Measurements from ENCODE around the gene CREB3. TPM values are rescaled to one million over a fixed set of nuclear protein-coding genes. Genes with fewer than 3 reads are reported as not detected.

CREB3 gene
- total and polyA plus RNA-seq, 4 donors: 9.2 to 21.4 (median 18.1) TPM

DNA sequence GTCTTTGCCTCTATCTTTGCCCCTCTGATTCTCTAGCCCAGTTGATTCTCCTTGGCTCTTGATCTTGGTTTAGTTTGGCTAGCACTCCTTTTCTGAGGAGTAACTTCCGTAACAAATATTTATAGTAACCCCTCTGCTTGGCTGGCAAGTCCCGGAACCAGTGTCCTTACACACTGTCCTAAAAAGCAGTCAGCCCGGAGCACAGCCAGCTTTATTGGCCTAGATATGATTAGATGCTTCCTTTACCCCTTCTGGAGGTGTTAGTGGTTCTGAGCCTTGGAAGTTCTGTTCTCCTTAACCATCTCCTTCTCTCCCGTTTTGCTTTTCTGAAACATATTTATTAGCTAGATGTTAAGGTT, 38.6 kb downstream of the CREB3 start:
- Histone ChIP-seq H3K9ac (ENCODE audit: low read depth in 1 of 2, low read length in 2 of 2) (peak overlapping the region in 1 of 2 donors; percentile 36), H3K4me3 (ENCODE audit: low read depth in 1 of 3, low read length in 3 of 3) (no peak overlapping the region), H3K27ac (ENCODE audit: low read depth in 1 of 2, low read length in 2 of 2) (peak overlapping the region in 1 of 2 donors; percentile 8), H3K27me3 (ENCODE audit: control insufficient read depth in 4 of 4, insufficient read depth in 4 of 4, low read length in 3 of 4) (no peaks in the 10 kb centered on the region), H3K4me1 (ENCODE audit: control insufficient read depth in 4 of 4, insufficient read depth in 4 of 4, low read length in 3 of 4) (peaks cover 2 to 32% (median 23%) of the 10 kb centered on the region in 4 donors), H3K36me3 (ENCODE audit: control insufficient read depth in 4 of 4, insufficient read depth in 3 of 4, low read depth in 1 of 4, low read length in 3 of 4) (no peaks in the 10 kb centered on the region), H3K9me3 (ENCODE audit: control insufficient read depth in 4 of 4, low read length in 3 of 4) (no peaks in the 10 kb centered on the region)
- WGBS: 10% methylated on average over 4 of the region's 4 CpGs
- DNase-seq (ENCODE audit: low spot score): no peak
- TF ChIP-seq FOXA1 (IDR thresholded peaks at IDR 0.05) (no peak), YY1 (IDR thresholded peaks at IDR 0.05) (no peak), HNF4A (conservative IDR thresholded peaks at IDR 0.05) (no peak), NR2F2 (IDR thresholded peaks at IDR 0.05) (peak; percentile 31), RXRA (IDR thresholded peaks at IDR 0.05) (no peak), FOXA2 (IDR thresholded peaks at IDR 0.05) (no peak), SP1 (IDR thresholded peaks at IDR 0.05) (peak; percentile 34)
- TF ChIP-seq, protein P1, sequence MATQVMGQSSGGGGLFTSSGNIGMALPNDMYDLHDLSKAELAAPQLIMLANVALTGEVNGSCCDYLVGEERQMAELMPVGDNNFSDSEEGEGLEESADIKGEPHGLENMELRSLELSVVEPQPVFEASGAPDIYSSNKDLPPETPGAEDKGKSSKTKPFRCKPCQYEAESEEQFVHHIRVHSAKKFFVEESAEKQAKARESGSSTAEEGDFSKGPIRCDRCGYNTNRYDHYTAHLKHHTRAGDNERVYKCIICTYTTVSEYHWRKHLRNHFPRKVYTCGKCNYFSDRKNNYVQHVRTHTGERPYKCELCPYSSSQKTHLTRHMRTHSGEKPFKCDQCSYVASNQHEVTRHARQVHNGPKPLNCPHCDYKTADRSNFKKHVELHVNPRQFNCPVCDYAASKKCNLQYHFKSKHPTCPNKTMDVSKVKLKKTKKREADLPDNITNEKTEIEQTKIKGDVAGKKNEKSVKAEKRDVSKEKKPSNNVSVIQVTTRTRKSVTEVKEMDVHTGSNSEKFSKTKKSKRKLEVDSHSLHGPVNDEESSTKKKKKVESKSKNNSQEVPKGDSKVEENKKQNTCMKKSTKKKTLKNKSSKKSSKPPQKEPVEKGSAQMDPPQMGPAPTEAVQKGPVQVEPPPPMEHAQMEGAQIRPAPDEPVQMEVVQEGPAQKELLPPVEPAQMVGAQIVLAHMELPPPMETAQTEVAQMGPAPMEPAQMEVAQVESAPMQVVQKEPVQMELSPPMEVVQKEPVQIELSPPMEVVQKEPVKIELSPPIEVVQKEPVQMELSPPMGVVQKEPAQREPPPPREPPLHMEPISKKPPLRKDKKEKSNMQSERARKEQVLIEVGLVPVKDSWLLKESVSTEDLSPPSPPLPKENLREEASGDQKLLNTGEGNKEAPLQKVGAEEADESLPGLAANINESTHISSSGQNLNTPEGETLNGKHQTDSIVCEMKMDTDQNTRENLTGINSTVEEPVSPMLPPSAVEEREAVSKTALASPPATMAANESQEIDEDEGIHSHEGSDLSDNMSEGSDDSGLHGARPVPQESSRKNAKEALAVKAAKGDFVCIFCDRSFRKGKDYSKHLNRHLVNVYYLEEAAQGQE (IDR thresholded peaks at IDR 0.05): no peak
- TF ChIP-seq, protein P2, sequence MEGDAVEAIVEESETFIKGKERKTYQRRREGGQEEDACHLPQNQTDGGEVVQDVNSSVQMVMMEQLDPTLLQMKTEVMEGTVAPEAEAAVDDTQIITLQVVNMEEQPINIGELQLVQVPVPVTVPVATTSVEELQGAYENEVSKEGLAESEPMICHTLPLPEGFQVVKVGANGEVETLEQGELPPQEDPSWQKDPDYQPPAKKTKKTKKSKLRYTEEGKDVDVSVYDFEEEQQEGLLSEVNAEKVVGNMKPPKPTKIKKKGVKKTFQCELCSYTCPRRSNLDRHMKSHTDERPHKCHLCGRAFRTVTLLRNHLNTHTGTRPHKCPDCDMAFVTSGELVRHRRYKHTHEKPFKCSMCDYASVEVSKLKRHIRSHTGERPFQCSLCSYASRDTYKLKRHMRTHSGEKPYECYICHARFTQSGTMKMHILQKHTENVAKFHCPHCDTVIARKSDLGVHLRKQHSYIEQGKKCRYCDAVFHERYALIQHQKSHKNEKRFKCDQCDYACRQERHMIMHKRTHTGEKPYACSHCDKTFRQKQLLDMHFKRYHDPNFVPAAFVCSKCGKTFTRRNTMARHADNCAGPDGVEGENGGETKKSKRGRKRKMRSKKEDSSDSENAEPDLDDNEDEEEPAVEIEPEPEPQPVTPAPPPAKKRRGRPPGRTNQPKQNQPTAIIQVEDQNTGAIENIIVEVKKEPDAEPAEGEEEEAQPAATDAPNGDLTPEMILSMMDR (IDR thresholded peaks at IDR 0.05; ENCODE audit: low read depth, low read length, missing input control): no peak

DNA sequence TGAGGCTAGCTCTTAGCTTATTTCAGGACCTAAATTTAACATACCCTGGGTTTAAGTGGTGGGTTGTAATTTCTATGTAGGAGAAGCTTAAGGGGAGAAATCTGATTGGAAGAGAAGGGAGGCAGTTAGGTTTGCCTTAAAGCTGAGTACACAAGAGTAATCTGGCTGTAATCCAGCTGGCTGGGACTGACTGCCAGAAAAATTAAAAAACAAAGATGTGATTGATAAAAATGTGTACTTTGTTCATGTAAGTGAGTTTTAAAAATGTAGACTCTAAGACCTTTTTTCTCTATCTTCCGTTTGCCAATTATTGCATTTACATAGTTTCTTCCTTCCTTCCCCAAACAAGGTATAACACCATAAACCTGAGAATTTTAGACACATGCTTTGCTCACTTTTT, 39.1 kb downstream of the CREB3 start:
- no peaks in the 10 kb centered on the region for H3K9me3 ChIP-seq (ENCODE audit: control insufficient read depth in 4 of 4, low read length in 3 of 4)
- H3K4me3 ChIP-seq (ENCODE audit: low read depth in 1 of 3, low read length in 3 of 3): no peak overlapping the region
- no peaks in the 10 kb centered on the region for H3K36me3 ChIP-seq (ENCODE audit: control insufficient read depth in 4 of 4, insufficient read depth in 3 of 4, low read depth in 1 of 4, low read length in 3 of 4)
- peaks cover 2 to 32% (median 23%) of the 10 kb centered on the region in 4 donors for H3K4me1 ChIP-seq (ENCODE audit: control insufficient read depth in 4 of 4, insufficient read depth in 4 of 4, low read length in 3 of 4)
- DNase-seq (ENCODE audit: low spot score): no peak
- 37% methylated on average over 1 of the region's 1 CpG for WGBS
- no peaks in the 10 kb centered on the region for H3K27me3 ChIP-seq (ENCODE audit: control insufficient read depth in 4 of 4, insufficient read depth in 4 of 4, low read length in 3 of 4)
- H3K27ac ChIP-seq (ENCODE audit: low read depth in 1 of 2, low read length in 2 of 2): no peak overlapping the region
- peak overlapping the region in 1 of 2 donors; percentile 36 for H3K9ac ChIP-seq (ENCODE audit: low read depth in 1 of 2, low read length in 2 of 2)
- TF ChIP-seq EGR1 (IDR thresholded peaks at IDR 0.05; ENCODE audit: low read depth in 2 of 2) (no peak), HNF4A (conservative IDR thresholded peaks at IDR 0.05) (no peak), TAF1 (conservative IDR thresholded peaks at IDR 0.05) (no peak), JUND (IDR thresholded peaks at IDR 0.05) (no peak), RAD21 (IDR thresholded peaks at IDR 0.05) (no peak), SP1 (IDR thresholded peaks at IDR 0.05) (no peak), FOXA1 (IDR thresholded peaks at IDR 0.05) (no peak), HNF4G (IDR thresholded peaks at IDR 0.05) (no peak), NR2F2 (IDR thresholded peaks at IDR 0.05) (no peak), YY1 (IDR thresholded peaks at IDR 0.05) (no peak), FOXA2 (IDR thresholded peaks at IDR 0.05) (no peak), RXRA (IDR thresholded peaks at IDR 0.05) (no peak)
- TF ChIP-seq, protein P1 (IDR thresholded peaks at IDR 0.05): no peak
- TF ChIP-seq, protein P2 (IDR thresholded peaks at IDR 0.05; ENCODE audit: low read depth, low read length, missing input control): no peak
- TF ChIP-seq, protein P3, sequence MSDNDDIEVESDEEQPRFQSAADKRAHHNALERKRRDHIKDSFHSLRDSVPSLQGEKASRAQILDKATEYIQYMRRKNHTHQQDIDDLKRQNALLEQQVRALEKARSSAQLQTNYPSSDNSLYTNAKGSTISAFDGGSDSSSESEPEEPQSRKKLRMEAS (IDR thresholded peaks at IDR 0.05): no peak
- TF ChIP-seq, protein P4, sequence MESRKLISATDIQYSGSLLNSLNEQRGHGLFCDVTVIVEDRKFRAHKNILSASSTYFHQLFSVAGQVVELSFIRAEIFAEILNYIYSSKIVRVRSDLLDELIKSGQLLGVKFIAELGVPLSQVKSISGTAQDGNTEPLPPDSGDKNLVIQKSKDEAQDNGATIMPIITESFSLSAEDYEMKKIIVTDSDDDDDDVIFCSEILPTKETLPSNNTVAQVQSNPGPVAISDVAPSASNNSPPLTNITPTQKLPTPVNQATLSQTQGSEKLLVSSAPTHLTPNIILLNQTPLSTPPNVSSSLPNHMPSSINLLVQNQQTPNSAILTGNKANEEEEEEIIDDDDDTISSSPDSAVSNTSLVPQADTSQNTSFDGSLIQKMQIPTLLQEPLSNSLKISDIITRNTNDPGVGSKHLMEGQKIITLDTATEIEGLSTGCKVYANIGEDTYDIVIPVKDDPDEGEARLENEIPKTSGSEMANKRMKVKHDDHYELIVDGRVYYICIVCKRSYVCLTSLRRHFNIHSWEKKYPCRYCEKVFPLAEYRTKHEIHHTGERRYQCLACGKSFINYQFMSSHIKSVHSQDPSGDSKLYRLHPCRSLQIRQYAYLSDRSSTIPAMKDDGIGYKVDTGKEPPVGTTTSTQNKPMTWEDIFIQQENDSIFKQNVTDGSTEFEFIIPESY (IDR thresholded peaks at IDR 0.05): no peak
- TF ChIP-seq, protein P5, sequence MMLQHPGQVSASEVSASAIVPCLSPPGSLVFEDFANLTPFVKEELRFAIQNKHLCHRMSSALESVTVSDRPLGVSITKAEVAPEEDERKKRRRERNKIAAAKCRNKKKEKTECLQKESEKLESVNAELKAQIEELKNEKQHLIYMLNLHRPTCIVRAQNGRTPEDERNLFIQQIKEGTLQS (IDR thresholded peaks at IDR 0.05): no peak

Measured in liver (tissue), 9 donors.